AG09309 (cell line): ENCODE data around the gene KCNIP3.
A peak's percentile ranks its signal among the peaks of the same experiment; 100 is the strongest.

Experiments used
- DNase-seq: peaks from one replicate; pipeline ENCODE4 v3.0.0-alpha.2; 2010; ENCODE audit warnings: low read depth
- H3K4me3 ChIP-seq: 2 replicates; pipeline ENCODE4 v1.5.1; 2011; ENCODE audit warnings: mild to moderate bottlenecking, low read depth, low read length, moderate library complexity; ENCODE audit not compliant: control insufficient read depth
- CTCF ChIP-seq: IDR thresholded peaks from 2 replicates; pipeline ENCODE4 v1.5.1; 2011; ENCODE audit warnings: mild to moderate bottlenecking, low read depth, low read length, inconsistent platforms; ENCODE audit not compliant: insufficient read depth, control insufficient read depth; ENCODE audit errors: missing control alignments

The KCNIP3 gene

DNA sequence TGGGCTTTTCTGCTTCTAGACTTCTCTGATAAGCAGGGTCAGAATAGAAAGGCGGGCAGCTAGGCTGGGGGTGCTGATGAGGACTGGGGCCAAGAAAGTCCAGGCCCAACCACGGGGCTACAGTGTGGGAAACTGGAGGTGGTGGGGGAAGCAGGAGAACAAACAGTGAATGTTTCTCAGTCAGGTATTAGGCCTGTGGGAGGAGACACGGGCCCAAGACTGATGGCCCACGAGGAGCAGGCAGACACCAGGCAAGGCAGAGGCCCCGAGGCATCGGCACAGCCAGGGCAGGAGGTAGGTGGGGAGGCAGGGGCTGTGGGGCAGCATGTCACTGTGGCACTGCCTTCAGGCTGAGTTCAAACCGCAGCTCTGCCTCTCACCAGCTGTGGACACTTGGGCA lies 40.7 kb downstream of the KCNIP3 start:
- no peak for TF ChIP-seq CTCF
- DNase-seq, result no peak
- H3K4me3 ChIP-seq, result no peak overlapping the region

GRCh38 chr2:95342556-95343320 lies 45.6 kb downstream of the KCNIP3 start:
- H3K4me3 ChIP-seq, result no peak overlapping the region
- DNase-seq, result no peak
- TF ChIP-seq CTCF, result no peak

DNA sequence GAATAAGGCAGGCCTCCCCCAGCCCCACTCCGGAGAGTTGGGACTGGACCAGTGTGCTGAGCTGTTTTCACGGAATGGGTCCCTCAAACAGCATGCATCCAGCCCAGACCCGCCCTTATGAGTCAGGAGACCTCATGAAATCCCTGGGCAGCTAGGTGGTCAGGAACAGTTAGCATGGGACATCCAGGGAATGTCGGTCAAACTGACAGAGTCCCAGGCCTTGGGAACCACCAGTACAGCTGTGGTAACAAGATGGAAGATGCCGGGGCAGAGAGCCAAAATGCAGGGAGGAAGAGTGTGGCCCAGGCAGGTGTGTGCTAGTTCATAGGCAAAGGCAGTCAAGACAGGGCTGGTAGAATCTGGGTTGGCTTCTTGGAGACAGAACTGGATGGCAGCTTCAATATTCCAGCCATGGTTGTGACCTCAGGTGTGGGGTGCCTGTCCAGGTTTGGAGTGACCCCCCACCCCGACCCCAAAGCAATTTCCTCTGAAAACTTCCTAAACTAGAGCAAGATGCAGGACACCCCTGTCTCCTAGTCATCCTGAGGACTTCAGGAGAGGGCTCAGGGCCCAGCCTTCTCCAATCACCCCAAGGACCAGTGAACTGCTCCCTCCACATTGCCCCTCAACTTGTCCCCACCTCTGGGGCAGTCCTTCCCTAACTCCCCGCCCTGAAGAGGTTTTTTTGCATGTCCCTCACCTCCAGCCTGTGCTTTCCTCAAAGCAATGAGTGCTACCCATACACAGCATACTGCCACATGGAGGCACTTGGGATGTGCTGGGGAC lies 46.5 kb downstream of the KCNIP3 start:
- no peak for DNase-seq
- H3K4me3 ChIP-seq, result no peak overlapping the region
- TF ChIP-seq CTCF, result no peak

GRCh38 chr2:95344215-95344583 lies 47.1 kb downstream of the KCNIP3 start:
- no peak for DNase-seq
- H3K4me3 ChIP-seq, result no peak overlapping the region
- no peak for TF ChIP-seq CTCF

GRCh38 chr2:95344656-95345055 lies 47.5 kb downstream of the KCNIP3 start:
- no peak for DNase-seq
- TF ChIP-seq CTCF, result no peak
- no peak overlapping the region for H3K4me3 ChIP-seq

DNA sequence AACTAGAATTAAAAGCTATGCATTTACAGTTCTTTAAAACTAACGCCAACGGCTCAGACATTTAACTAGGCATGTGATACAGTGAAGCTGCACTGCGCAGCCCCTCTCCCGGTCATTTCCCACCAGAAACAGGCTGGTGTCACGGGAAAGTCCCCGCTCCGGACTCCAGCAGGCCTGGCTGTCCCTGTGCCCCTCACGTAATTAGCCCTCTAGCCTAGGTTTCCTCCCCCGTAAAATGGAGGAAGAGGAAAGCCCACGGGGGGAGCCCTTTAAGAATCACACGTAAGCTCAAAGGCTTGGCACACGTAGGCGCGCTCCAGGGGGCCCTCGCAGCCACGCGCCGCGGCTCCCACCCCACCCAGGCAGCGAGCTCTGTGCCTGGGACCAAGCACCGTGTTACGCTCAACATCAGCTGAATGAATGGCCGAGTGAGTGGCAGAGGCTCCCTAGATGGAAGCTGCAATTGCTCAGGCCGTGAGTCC lies 48.0 kb downstream of the KCNIP3 start:
- no peak for DNase-seq
- peak overlapping the region; percentile 63 for H3K4me3 ChIP-seq
- no peak for TF ChIP-seq CTCF
